SU-DHL-6 (cell line): ENCODE results near the gene OR8A1.

Experiments used
- H2AFZ ChIP-seq: fragments of 200-600 bp; sonication (generic); 2 replicates; pipeline ENCODE4 v1.6.1; 2014; ENCODE audit warnings: low read depth, mild to moderate bottlenecking, moderate library complexity, mixed read lengths, antibody characterized with exemption, low read length; ENCODE audit not compliant: severe bottlenecking
- H3F3A ChIP-seq: fragments of 200-600 bp; shearing (Covaris generic); 2 replicates; pipeline ENCODE4 v1.6.0; 2016; ENCODE audit warnings: antibody characterized with exemption, mild to moderate bottlenecking; ENCODE audit not compliant: insufficient read depth
- H3K27ac ChIP-seq: fragments of 200-600 bp; sonication (generic); 2 replicates; pipeline ENCODE4 v1.5.1; 2016; ENCODE audit warnings: low read depth, mild to moderate bottlenecking, low read length, moderate library complexity, mixed read lengths
- H3K27me3 ChIP-seq: fragments of 200-600 bp; sonication (generic), shearing (Covaris generic); 2 replicates; pipeline ENCODE4 v1.6.0; 2014; ENCODE audit warnings: mild to moderate bottlenecking, low read length
- H3K36me3 ChIP-seq: fragments of 200-600 bp; sonication (generic); 2 replicates; pipeline ENCODE4 v1.6.1; 2014; ENCODE audit warnings: mild to moderate bottlenecking, low read length, mixed read lengths
- H3K4me2 ChIP-seq: fragments of 300-600, 200-600 bp; shearing (Covaris generic), sonication (generic); 2 replicates; pipeline ENCODE4 v1.6.0; 2014; ENCODE audit warnings: low read length, low read depth, mild to moderate bottlenecking; ENCODE audit not compliant: poor library complexity, severe bottlenecking
- H3K4me3 ChIP-seq: fragments of 200-600 bp; sonication (generic); 2 replicates; pipeline ENCODE4 v1.5.1; 2014; ENCODE audit warnings: antibody characterized with exemption, low read length, mild to moderate bottlenecking, mixed read lengths; ENCODE audit not compliant: insufficient read depth, poor library complexity, severe bottlenecking
- H3K79me2 ChIP-seq: fragments of 200-600 bp; sonication (generic); 2 replicates; pipeline ENCODE4 v1.6.1; 2014; ENCODE audit warnings: mild to moderate bottlenecking, low read length, moderate library complexity; ENCODE audit not compliant: insufficient read depth
- H3K9ac ChIP-seq: fragments of 200-600 bp; sonication (generic); 2 replicates; pipeline ENCODE4 v1.7.0; 2014; ENCODE audit warnings: mild to moderate bottlenecking, low read length
- H3K9me2 ChIP-seq: fragments of 200-600 bp; sonication (generic); replicated peaks from 2 replicates; pipeline ENCODE4 v1.6.1; 2014; ENCODE audit warnings: low read length; ENCODE audit not compliant: insufficient read depth
- H3K9me3 ChIP-seq: fragments of 200-600 bp; sonication (generic); 2 replicates; pipeline ENCODE4 v1.6.1; 2014; ENCODE audit warnings: low read length, mixed read lengths; ENCODE audit not compliant: insufficient read depth
- H4K20me1 ChIP-seq: fragments of 200-600 bp; sonication (generic); 2 replicates; pipeline ENCODE4 v1.6.1; 2014; ENCODE audit warnings: low read depth, mild to moderate bottlenecking, antibody characterized with exemption, low read length, moderate library complexity, mixed read lengths
- EZH2phosphoT487 ChIP-seq: fragments of 200-600 bp; sonication (generic), shearing (Covaris generic); conservative IDR thresholded peaks from 2 replicates; pipeline ENCODE4 v1.6.1; 2018; ENCODE audit warnings: mild to moderate bottlenecking, antibody characterized with exemption, low read length, moderate library complexity, mixed read lengths
- TF ChIP-seq, protein P1 (sequence below): fragments of 200-600 bp; sonication (generic); IDR thresholded peaks from one replicate; pipeline ENCODE4 v1.5.1; 2017; ENCODE audit warnings: antibody characterized with exemption, mild to moderate bottlenecking, low read length, moderate library complexity; ENCODE audit not compliant: insufficient read depth, poor library complexity, severe bottlenecking

OR8A1 gene

DNA sequence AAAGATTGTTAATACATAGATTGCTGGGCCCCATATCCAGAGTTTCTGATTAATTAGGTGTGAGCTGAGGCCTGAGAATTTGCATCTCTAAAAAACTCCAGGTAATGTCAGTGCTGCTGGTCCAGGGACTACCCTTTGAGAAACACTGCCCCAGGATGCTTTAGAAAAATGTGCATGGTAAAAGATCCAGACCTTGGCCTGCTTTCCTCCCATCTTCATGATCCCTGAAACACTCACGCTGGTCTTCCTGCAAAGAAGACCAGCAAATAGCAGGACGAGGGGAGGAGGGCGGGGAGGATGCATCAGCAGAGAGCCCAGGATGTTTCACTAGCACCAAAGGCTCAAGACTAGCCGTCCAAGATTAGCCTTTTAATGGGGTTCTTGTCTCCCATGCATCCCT, at the start of gene OR8A1:
TSS of gene OR8A1 (plus strand) at position 301 of the 400 bp plus-strand sequence. CDS start 123 bp downstream, outside the sequence.
- no peaks in the 10 kb centered on the region for H3K9me3 ChIP-seq
- TF ChIP-seq, protein P1, sequence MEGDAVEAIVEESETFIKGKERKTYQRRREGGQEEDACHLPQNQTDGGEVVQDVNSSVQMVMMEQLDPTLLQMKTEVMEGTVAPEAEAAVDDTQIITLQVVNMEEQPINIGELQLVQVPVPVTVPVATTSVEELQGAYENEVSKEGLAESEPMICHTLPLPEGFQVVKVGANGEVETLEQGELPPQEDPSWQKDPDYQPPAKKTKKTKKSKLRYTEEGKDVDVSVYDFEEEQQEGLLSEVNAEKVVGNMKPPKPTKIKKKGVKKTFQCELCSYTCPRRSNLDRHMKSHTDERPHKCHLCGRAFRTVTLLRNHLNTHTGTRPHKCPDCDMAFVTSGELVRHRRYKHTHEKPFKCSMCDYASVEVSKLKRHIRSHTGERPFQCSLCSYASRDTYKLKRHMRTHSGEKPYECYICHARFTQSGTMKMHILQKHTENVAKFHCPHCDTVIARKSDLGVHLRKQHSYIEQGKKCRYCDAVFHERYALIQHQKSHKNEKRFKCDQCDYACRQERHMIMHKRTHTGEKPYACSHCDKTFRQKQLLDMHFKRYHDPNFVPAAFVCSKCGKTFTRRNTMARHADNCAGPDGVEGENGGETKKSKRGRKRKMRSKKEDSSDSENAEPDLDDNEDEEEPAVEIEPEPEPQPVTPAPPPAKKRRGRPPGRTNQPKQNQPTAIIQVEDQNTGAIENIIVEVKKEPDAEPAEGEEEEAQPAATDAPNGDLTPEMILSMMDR = no peak
- TF ChIP-seq EZH2phosphoT487 = no peak
- no peaks in the 10 kb centered on the region for H4K20me1 ChIP-seq
- H3K4me2 ChIP-seq = no peak within 1 kb of the TSS
- H2AFZ ChIP-seq = no peak within 1 kb of the TSS
- no peaks in the 10 kb centered on the region for H3K36me3 ChIP-seq
- no peak within 1 kb of the TSS for H3K27ac ChIP-seq
- H3K9me2 ChIP-seq = no peaks in the 10 kb centered on the region
- no peak within 1 kb of the TSS for H3K9ac ChIP-seq
- no peak within 1 kb of the TSS for H3K4me3 ChIP-seq
- no peaks in the 10 kb centered on the region for H3F3A ChIP-seq
- H3K27me3 ChIP-seq = no peaks in the 10 kb centered on the region
- H3K79me2 ChIP-seq = no peaks in the 10 kb centered on the region

DNA sequence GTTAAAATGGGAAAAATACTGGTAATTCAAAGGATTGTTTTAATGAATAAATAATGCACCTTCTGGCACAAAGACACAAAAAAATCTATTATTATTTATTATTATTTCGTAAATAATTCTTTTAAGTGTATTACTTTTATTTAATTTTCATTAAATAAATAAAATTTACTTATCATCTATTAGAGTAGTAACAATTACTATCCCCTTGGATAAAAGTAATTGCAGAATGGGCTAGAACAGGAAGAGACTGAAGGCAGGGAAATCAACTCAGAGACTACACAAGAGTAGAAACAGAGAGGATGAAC, 49.3 kb upstream of the OR8A1 start:
- Histone ChIP-seq H3K9me3 (no peaks in the 10 kb centered on the region), H3K27me3 (no peaks in the 10 kb centered on the region), H3F3A (no peaks in the 10 kb centered on the region), H3K36me3 (no peaks in the 10 kb centered on the region), H4K20me1 (no peaks in the 10 kb centered on the region), H3K4me3 (no peak overlapping the region), H3K9ac (no peak overlapping the region), H3K79me2 (no peaks in the 10 kb centered on the region), H3K4me2 (no peak overlapping the region), H3K9me2 (no peaks in the 10 kb centered on the region), H2AFZ (no peak overlapping the region), H3K27ac (no peak overlapping the region)
- TF ChIP-seq, protein P1 = no peak
- TF ChIP-seq EZH2phosphoT487 = no peak

DNA sequence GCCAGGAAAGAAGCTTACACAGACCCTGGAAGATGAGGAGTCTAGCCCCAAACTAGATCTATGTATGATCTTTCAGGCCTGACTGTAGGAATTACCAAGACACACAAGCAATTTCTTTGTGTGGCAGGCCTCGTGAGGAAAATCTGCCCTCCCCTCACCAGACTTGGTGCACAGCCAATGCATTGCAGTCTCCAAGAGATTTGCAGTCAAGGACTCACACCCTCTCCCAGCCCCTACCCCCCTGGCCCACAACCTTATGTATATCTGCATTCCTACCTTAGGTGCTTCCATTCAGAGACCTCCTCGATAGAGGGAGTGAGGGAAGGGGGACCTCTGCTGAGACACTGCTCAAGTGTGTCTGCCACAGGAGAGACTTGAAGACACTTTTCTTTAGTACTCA, 36.2 kb upstream of the OR8A1 start:
- Histone ChIP-seq H4K20me1 (no peaks in the 10 kb centered on the region), H3K4me3 (no peak overlapping the region), H3K9ac (no peak overlapping the region), H3K36me3 (no peaks in the 10 kb centered on the region), H3F3A (no peaks in the 10 kb centered on the region), H3K9me3 (no peaks in the 10 kb centered on the region), H3K27me3 (no peaks in the 10 kb centered on the region), H3K79me2 (no peaks in the 10 kb centered on the region), H2AFZ (no peak overlapping the region), H3K4me2 (no peak overlapping the region), H3K9me2 (no peaks in the 10 kb centered on the region), H3K27ac (no peak overlapping the region)
- TF ChIP-seq, protein P1 = no peak
- no peak for TF ChIP-seq EZH2phosphoT487

DNA sequence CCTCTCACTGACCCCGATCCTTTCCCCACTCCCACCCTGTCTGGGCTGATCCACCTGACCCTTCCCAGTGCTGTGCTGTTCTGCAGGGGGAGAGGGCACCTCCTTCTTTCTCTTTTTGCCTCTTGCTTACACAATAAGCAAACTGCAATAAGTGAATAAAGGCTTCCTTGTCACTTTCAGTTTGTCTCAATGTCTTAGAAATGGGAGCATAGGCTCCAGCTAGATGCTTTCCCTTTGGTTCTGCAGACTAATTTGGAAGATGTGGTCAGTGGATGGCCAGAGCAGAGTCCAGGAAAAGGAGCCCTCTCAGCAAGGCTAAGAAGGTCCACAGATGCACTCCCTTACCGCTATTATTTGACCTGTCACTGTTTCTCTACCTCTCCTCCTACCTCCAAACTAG, 35.7 kb upstream of the OR8A1 start:
- Histone ChIP-seq H3K9ac (no peak overlapping the region), H3K36me3 (no peaks in the 10 kb centered on the region), H3K79me2 (no peaks in the 10 kb centered on the region), H3K27ac (no peak overlapping the region), H3K9me2 (no peaks in the 10 kb centered on the region), H2AFZ (no peak overlapping the region), H4K20me1 (no peaks in the 10 kb centered on the region), H3K9me3 (no peaks in the 10 kb centered on the region), H3K27me3 (no peaks in the 10 kb centered on the region), H3K4me3 (no peak overlapping the region), H3F3A (no peaks in the 10 kb centered on the region), H3K4me2 (no peak overlapping the region)
- no peak for TF ChIP-seq EZH2phosphoT487
- TF ChIP-seq, protein P1 = no peak
